SK-N-SH treated with all-trans-retinoic acid at 6 μM for 48 hours (cell line): Measurements from ENCODE around the gene B4GALNT3.

Source experiments
- ATAC-seq: fragments of 200-7000 bp; cut with Tn5 transposase; 3 replicates; pipeline ENCODE4 v1.9.1; 2020; ENCODE audit warnings: mild to moderate bottlenecking, moderate library complexity
- ARNTL ChIP-seq: fragments of 450-650 bp; formaldehyde crosslinking; IDR thresholded peaks from 2 replicates; pipeline ENCODE4 v1.5.0; 2020; ENCODE audit warnings: low read depth, mild to moderate bottlenecking, moderate library complexity, borderline replicate concordance
- BACH2 ChIP-seq: fragments of 250-450 bp; sonication (Bioruptor Pico); IDR thresholded peaks from 2 replicates; pipeline ENCODE4 v1.9.0; 2021; ENCODE audit warnings: mild to moderate bottlenecking, borderline replicate concordance
- CREB5 ChIP-seq: fragments of 250-450 bp; sonication (Bioruptor Pico); IDR thresholded peaks from 2 replicates; pipeline ENCODE4 v1.5.1; 2020; ENCODE audit warnings: low read depth, mild to moderate bottlenecking, moderate library complexity
- CSDC2 ChIP-seq: fragments of 250-450 bp; sonication (Bioruptor Pico); IDR thresholded peaks from 2 replicates; pipeline ENCODE4 v1.5.0; 2020; ENCODE audit warnings: mild to moderate bottlenecking, moderate library complexity
- CSRNP3 ChIP-seq: fragments of 250-450 bp; sonication (Bioruptor Pico); IDR thresholded peaks from 2 replicates; pipeline ENCODE4 v1.5.1; 2021; ENCODE audit warnings: mild to moderate bottlenecking, moderate library complexity
- ESRRG ChIP-seq: fragments of 250-450 bp; sonication (Bioruptor Pico); IDR thresholded peaks from 2 replicates; pipeline ENCODE4 v1.6.1; 2021; ENCODE audit warnings: mild to moderate bottlenecking
- OSR1 ChIP-seq: fragments of 250-450 bp; sonication (Bioruptor Pico); IDR thresholded peaks from 2 replicates; pipeline ENCODE4 v1.8.0; 2022; ENCODE audit warnings: moderate library complexity, mild to moderate bottlenecking, inconsistent platforms
- PATZ1 ChIP-seq: fragments of 250-450 bp; sonication (Bioruptor Pico); IDR thresholded peaks from 2 replicates; pipeline ENCODE4 v1.8.0; 2020; ENCODE audit warnings: mild to moderate bottlenecking, moderate library complexity, borderline replicate concordance
- POU6F1 ChIP-seq: fragments of 250-450 bp; sonication (Bioruptor Pico); IDR thresholded peaks from 2 replicates; pipeline ENCODE4 v1.8.0; 2021; ENCODE audit warnings: low read depth, mild to moderate bottlenecking, moderate library complexity, borderline replicate concordance
- SNAI2 ChIP-seq: fragments of 250-450 bp; sonication (Bioruptor Pico); IDR thresholded peaks from 2 replicates; pipeline ENCODE4 v1.5.0; 2020; ENCODE audit warnings: mild to moderate bottlenecking, moderate library complexity
- TCF4 ChIP-seq: fragments of 250-450 bp; sonication (Bioruptor Pico); IDR thresholded peaks from 2 replicates; pipeline ENCODE4 v1.8.0; 2021; ENCODE audit warnings: mild to moderate bottlenecking, moderate library complexity, borderline replicate concordance
- TOX ChIP-seq: fragments of 250-450 bp; sonication (Bioruptor Pico); IDR thresholded peaks from 2 replicates; pipeline ENCODE4 v1.8.0; 2021; ENCODE audit warnings: mild to moderate bottlenecking, moderate library complexity, borderline replicate concordance
- TSHZ2 ChIP-seq: fragments of 250-450 bp; sonication (Bioruptor Pico); IDR thresholded peaks from 2 replicates; pipeline ENCODE4 v1.5.0; 2020; ENCODE audit warnings: mild to moderate bottlenecking, moderate library complexity
- ZC3H10 ChIP-seq: fragments of 250-450 bp; sonication (Bioruptor Pico); IDR thresholded peaks from 2 replicates; pipeline ENCODE4 v1.5.1; 2021; ENCODE audit warnings: mild to moderate bottlenecking, moderate library complexity
- ZFP30 ChIP-seq: fragments of 450-650 bp; formaldehyde crosslinking; IDR thresholded peaks from 2 replicates; pipeline ENCODE4 v1.5.0; 2022; ENCODE audit warnings: mild to moderate bottlenecking, moderate library complexity
- ZNF565 ChIP-seq: fragments of 450-650 bp; formaldehyde crosslinking; conservative IDR thresholded peaks from 2 replicates; pipeline ENCODE4 v1.5.0; 2020; ENCODE audit warnings: low read depth, mild to moderate bottlenecking, moderate library complexity
- ZNF70 ChIP-seq: fragments of 450-650 bp; formaldehyde crosslinking; IDR thresholded peaks from 2 replicates; pipeline ENCODE4 v1.5.0; 2020; ENCODE audit warnings: mild to moderate bottlenecking, moderate library complexity
- ZNF8 ChIP-seq: fragments of 450-650 bp; formaldehyde crosslinking; IDR thresholded peaks from 2 replicates; pipeline ENCODE4 v1.5.0; 2020; ENCODE audit warnings: mild to moderate bottlenecking, moderate library complexity

Gene B4GALNT3

GRCh38 chr12:611721-612120, 152.0 kb downstream of the B4GALNT3 start:
- TF ChIP-seq CSRNP3 (CRISPR knock-in tag), result no peak
- TF ChIP-seq ZNF8 (CRISPR knock-in tag), result no peak
- TF ChIP-seq OSR1 (CRISPR knock-in tag), result no peak
- TF ChIP-seq POU6F1 (CRISPR knock-in tag), result no peak
- TF ChIP-seq TOX, result no peak
- no peak for TF ChIP-seq CSDC2
- no peak for TF ChIP-seq ARNTL
- no peak for TF ChIP-seq TCF4
- TF ChIP-seq ZFP30 (CRISPR knock-in tag), result no peak
- no peak for TF ChIP-seq BACH2 (CRISPR knock-in tag)
- TF ChIP-seq ZC3H10 (CRISPR knock-in tag), result no peak
- TF ChIP-seq ZNF70, result no peak
- no peak for TF ChIP-seq ZNF565
- no peak for TF ChIP-seq CREB5 (CRISPR knock-in tag)
- no peak for TF ChIP-seq ESRRG (CRISPR knock-in tag)
- TF ChIP-seq SNAI2 (CRISPR knock-in tag), result no peak
- no peak for TF ChIP-seq PATZ1
- no peak for ATAC-seq

- no peak for TF ChIP-seq ZC3H10 (CRISPR knock-in tag)
- no peak for TF ChIP-seq CREB5 (CRISPR knock-in tag)
- no peak for TF ChIP-seq ZNF565
- TF ChIP-seq ESRRG (CRISPR knock-in tag), result no peak
- no peak for TF ChIP-seq CSDC2
- no peak for ATAC-seq
These were observed 152.6 kb downstream of the B4GALNT3 start for GRCh38 chr12:612293-612692.

GRCh38 chr12:612886-613285, 153.1 kb downstream of the B4GALNT3 start:
- no peak for ATAC-seq

More at GRCh38 chr12:612886-613285, 153.1 kb downstream of the B4GALNT3 start:
- no peak for TF ChIP-seq ESRRG (CRISPR knock-in tag)
- no peak for TF ChIP-seq TSHZ2 (CRISPR knock-in tag)
- TF ChIP-seq ZNF565, result no peak
- no peak for TF ChIP-seq ZFP30 (CRISPR knock-in tag)
- TF ChIP-seq SNAI2 (CRISPR knock-in tag), result no peak
- no peak for TF ChIP-seq CSRNP3 (CRISPR knock-in tag)
- TF ChIP-seq PATZ1, result no peak
- no peak for TF ChIP-seq BACH2 (CRISPR knock-in tag)
